ENCODE data around the gene EID3. TPM values are rescaled to one million over a fixed set of nuclear protein-coding genes. Genes with fewer than 3 reads are reported as not detected.

EID3 gene
- total RNA-seq, 1 experiment from 2014 or later: 1.4 TPM

DNA sequence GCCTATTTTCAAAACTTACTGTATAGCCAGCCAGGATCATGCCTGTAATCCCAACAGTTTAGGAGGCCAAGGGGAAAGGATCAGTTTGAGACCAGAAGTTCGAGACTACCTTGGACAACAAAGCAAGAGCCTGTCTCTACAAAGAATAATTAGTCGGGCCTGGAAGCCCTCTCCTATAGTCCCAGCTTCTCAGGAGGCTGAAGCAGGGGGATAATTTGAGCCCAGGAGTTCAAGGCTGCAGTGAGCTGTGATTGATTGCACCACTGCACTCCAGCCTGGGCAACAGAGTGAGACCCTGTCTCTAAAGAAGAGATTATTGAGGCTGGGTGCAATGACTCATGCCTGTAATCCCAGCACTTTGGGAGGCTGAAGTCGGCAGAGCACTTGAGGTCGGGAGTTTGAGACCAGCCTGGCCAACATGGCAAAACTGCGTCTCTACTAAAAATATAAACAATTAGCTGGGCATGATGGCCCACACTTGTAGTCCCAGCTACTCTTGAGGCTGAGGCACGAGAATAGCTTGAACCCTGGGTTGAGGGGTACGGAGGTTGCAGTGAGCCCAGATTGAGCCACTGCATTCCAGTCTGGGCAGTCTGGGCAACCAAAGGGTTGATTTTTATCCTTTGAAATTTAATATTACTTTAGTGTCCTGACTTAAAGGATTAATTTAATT lies 14.1 kb downstream of the EID3 start:
- Mint-ChIP-seq H3K4me1 (no peaks in the 10 kb centered on the region), H3K27ac (no peak overlapping the region), H3K36me3 (ENCODE audit: insufficient read depth in 1 of 3, low read depth in 3 of 3) (peaks cover 49 to 85% (median 84%) of the 10 kb centered on the region in 3 experiments), H3K4me3 (no peak overlapping the region), H3K27me3 (ENCODE audit: low read depth) (no peaks in the 10 kb centered on the region), H3K9me3 (no peaks in the 10 kb centered on the region; a peak in 1 of 5 replicates)
- H3K23me2 ChIP-seq (ENCODE audit: insufficient read length, low read depth, low read length, poor library complexity, severe bottlenecking): no peaks in the 10 kb centered on the region
- H2BK20ac ChIP-seq (ENCODE audit: low read depth, low read length, poor library complexity, severe bottlenecking): no peak overlapping the region
- no peak overlapping the region for H2AFZ ChIP-seq (ENCODE audit: low read length)
- H4K91ac ChIP-seq (ENCODE audit: insufficient read length, low read depth, low read length): no peak overlapping the region
- TF ChIP-seq, protein P1, sequence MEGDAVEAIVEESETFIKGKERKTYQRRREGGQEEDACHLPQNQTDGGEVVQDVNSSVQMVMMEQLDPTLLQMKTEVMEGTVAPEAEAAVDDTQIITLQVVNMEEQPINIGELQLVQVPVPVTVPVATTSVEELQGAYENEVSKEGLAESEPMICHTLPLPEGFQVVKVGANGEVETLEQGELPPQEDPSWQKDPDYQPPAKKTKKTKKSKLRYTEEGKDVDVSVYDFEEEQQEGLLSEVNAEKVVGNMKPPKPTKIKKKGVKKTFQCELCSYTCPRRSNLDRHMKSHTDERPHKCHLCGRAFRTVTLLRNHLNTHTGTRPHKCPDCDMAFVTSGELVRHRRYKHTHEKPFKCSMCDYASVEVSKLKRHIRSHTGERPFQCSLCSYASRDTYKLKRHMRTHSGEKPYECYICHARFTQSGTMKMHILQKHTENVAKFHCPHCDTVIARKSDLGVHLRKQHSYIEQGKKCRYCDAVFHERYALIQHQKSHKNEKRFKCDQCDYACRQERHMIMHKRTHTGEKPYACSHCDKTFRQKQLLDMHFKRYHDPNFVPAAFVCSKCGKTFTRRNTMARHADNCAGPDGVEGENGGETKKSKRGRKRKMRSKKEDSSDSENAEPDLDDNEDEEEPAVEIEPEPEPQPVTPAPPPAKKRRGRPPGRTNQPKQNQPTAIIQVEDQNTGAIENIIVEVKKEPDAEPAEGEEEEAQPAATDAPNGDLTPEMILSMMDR (conservative IDR thresholded peaks at IDR 0.05): no peak
- H3K4me1 ChIP-seq (ENCODE audit: insufficient read depth, low read length): no peaks in the 10 kb centered on the region
- H3K23ac ChIP-seq (ENCODE audit: insufficient read length, low read depth, low read length): no peak overlapping the region
- H4K5ac ChIP-seq (ENCODE audit: insufficient read length, low read depth, low read length): no peak overlapping the region
- H2BK12ac ChIP-seq (ENCODE audit: insufficient read length, low read depth, low read length): no peak overlapping the region
- H3T11ph ChIP-seq (ENCODE audit: low read length): no peak overlapping the region
- H3K14ac ChIP-seq (ENCODE audit: insufficient read depth, low read length): no peak overlapping the region
- no peak overlapping the region for H3K4ac ChIP-seq (ENCODE audit: low read depth, low read length)
- no peaks in the 10 kb centered on the region for H3K79me2 ChIP-seq (ENCODE audit: insufficient read depth, low read length)
- H3K56ac ChIP-seq (ENCODE audit: insufficient read length, low read depth, low read length): no peak overlapping the region
- no peaks in the 10 kb centered on the region for H3K9me3 ChIP-seq (ENCODE audit: control insufficient read depth, low read depth, low read length)
- H3K79me1 ChIP-seq (ENCODE audit: insufficient read depth, low read depth, low read length, poor library complexity, severe bottlenecking): peaks cover 2% of the 10 kb centered on the region
- no peak overlapping the region for H3K27ac ChIP-seq (ENCODE audit: insufficient read length, low read depth, low read length)
- no peak overlapping the region for H2AK5ac ChIP-seq (ENCODE audit: insufficient read length, low read length)
- no peak overlapping the region for H3K4me2 ChIP-seq (ENCODE audit: insufficient read depth, insufficient read length, low read length)
- H4K20me1 ChIP-seq (ENCODE audit: control insufficient read depth, insufficient read depth, insufficient read length): no peaks in the 10 kb centered on the region
- no peak overlapping the region for H3K9ac ChIP-seq (ENCODE audit: extremely low read depth, insufficient read length, low read length)
- WGBS (ENCODE audit: extremely low coverage, insufficient read length, low lambda C conversion rate): no CpG with 5 or more reads among the region's 7 CpGs
- no peak overlapping the region for H3K18ac ChIP-seq (ENCODE audit: insufficient read length, low read depth, low read length)
- no peak for DNase-seq
- no peak overlapping the region for H4K8ac ChIP-seq (replicated peaks; ENCODE audit: insufficient read length, low read depth, low read length)
- no peak overlapping the region for H2BK5ac ChIP-seq (ENCODE audit: insufficient read length, low read length)
- no peak overlapping the region for H2BK15ac ChIP-seq (ENCODE audit: low read depth, low read length)
- no peaks in the 10 kb centered on the region for H3K27me3 ChIP-seq (ENCODE audit: insufficient read depth, low read length)
- no peak overlapping the region for H2BK120ac ChIP-seq (ENCODE audit: low read depth, low read length, poor library complexity, severe bottlenecking)

All from H9 (cell line).